ENCODE results near the gene E2F2.

E2F2 gene, protein sequence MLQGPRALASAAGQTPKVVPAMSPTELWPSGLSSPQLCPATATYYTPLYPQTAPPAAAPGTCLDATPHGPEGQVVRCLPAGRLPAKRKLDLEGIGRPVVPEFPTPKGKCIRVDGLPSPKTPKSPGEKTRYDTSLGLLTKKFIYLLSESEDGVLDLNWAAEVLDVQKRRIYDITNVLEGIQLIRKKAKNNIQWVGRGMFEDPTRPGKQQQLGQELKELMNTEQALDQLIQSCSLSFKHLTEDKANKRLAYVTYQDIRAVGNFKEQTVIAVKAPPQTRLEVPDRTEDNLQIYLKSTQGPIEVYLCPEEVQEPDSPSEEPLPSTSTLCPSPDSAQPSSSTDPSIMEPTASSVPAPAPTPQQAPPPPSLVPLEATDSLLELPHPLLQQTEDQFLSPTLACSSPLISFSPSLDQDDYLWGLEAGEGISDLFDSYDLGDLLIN

DNA sequence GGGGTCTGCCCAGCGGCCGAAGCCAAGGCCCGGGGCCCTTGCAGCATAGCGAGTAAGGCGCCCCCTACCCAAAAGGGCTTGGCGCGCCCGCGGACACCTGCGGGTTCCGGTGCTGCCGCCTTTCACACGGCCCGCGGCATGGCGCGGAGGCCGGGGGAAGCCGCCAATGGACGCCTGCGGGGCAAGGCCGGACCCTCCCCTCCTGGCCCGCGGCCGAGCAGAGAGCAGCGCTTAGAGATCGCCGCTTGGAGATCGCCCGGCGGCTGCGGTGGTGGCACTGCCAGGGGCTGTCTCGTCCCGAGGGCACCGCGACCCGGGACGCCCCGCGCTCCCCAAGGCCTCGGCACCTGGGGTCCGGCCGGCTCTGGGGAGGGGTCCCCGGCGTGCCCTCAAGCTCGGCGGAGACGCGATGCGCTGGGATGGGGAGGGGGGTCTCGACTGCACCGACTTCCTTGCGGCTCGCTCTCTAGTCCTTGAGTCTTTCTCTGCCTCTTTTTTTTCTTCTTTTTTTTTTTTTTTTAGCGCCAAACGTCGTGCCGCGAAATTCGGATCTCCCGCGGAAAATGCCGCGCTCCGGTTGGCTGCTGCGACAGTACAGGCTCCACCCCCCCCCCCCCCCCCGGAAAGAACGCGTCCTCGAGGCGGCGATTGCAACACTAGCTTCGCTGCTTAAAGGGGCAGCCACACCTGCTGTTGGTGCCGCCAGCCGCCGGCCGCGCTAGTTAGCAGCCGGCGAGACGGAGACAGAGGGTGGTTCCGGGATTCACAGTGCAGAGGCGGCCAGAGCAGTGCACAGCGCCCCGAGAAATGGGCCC, at the start of gene E2F2:
Gene E2F2 (minus strand): TSS at position 487 of the 815 bp plus-strand sequence. CDS start 440 bp downstream, at position 47.
- DNase-seq (ENCODE audit: low read depth): peak; percentile 77

DNA sequence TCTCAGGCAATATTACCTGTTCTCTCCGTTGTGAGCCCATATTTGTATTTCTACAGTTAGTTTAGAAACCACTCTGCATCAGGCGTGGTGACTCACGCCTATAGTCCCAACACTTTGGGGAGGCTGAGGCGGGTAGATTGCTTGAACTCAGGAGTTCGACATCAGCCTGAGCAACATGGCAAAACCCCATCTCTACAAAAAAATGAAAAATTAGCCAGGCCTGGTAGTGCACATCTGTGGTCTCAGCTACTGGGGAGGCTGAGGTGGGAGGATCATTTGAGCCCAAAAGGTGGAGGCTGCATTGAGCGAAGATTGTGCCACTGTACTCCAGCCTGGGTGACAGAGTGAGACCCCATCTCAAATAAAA, 47.9 kb upstream of the E2F2 start:
- DNase-seq (ENCODE audit: low read depth): no peak

DNA sequence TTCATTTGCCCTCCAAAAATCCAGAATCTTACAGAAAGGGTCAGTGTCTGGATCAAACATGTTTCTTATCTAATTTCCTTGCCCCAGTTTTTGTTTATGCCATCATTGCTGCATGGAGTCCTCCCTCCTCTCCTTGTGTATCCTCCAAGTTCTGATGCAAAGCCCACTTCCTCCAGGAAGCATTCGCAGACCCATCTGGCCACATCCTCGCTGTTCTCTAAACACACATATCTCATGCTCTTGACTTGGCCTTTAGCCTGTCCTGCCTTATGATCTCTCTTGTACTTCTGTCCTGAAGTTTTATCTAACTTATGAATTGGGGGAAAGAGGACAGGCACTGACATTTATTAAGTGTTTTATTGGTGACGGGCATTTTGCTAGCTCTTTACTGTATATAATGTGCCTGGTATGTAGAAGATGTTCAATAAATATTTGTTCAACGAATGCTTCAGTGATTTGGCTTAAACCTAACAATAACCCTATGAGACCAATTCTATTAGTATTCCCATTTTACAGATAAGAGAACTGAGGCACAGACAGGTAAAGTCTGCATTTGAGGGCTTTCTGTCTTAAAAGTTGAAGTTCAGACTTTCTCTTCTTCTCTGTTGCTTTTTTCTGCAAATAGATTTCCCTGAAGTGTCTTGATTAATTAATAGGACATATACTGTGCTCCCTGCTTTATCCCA, 47.4 kb upstream of the E2F2 start:
- no peak for DNase-seq (ENCODE audit: low read depth)

DNA sequence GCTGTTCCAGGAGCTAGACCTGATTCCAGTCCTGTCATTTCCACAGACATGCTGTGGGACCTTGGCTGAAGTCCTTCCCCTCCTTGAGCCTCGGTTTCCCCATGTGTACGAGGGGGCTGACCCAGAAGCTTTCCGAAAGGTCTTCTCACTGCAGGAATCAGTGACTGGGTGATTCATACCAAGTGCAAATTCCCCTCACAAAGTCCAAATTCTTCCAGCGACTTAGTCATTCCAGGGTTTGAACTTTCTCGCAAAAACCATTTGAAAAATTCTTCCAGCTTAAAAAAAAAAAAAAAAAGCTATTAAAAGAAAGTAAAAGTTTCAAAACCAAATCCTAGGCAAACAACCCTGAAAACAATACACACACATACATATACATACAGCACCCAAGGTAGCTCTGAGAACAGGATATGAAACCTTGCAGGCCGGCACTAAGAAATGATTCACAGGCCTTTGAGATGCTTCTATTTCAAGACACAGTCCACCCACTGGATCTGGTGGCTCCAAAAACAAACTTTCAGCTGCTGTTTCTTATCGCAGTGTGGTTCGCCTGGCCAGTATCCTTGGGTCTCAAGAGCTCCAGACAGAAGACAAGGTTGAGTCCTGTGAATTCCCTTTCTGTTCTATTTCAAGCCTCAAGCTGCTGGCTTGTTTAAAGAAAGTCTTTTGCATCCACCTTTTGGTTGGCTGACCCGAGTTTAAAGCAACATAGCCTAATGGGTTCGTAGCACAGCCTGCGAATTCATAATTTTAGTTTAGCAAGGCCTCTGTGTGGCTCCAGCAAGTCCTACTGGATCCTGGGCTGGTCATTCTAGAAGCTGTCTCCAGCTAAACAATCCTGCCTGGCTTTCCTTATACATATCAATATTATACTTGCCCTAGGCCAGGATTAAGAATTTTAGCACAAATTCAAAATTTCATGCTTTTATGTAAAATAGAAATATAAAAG, 46.3 kb upstream of the E2F2 start:
- DNase-seq (ENCODE audit: low read depth): no peak

DNA sequence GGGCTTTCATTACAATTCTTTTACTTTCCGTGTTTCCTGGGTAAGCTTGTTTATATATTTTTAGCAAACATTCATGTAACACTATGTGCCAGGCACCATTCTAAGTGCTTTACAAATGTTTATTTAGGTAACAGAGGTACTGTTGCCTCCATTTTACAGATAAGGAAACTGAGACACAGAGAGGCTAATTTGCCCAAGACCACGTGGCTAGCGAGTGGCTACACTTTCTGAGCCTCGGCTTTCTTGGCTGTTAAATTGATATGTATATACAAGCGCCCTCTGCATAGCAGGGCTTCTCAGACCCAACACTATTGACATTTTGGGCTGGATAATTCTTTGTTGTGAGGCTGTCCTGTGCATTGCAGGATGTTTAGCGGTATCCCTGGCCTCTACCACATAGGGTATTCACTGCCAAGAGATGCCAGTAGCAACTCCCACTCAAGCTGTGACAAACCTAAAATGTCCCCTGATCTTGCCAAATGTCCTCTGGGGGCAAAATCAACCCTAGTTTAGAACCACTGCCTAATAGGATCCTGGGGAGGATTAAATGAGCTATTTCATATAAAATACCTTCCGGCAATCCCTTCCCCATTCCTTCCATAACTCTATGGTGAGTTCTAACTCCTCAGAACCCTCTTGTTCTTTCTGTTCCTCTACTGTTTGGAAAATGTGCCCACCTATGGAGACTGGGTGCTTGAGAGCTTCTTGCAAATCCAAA, 45.5 kb upstream of the E2F2 start:
- DNase-seq (ENCODE audit: low read depth): no peak

DNA sequence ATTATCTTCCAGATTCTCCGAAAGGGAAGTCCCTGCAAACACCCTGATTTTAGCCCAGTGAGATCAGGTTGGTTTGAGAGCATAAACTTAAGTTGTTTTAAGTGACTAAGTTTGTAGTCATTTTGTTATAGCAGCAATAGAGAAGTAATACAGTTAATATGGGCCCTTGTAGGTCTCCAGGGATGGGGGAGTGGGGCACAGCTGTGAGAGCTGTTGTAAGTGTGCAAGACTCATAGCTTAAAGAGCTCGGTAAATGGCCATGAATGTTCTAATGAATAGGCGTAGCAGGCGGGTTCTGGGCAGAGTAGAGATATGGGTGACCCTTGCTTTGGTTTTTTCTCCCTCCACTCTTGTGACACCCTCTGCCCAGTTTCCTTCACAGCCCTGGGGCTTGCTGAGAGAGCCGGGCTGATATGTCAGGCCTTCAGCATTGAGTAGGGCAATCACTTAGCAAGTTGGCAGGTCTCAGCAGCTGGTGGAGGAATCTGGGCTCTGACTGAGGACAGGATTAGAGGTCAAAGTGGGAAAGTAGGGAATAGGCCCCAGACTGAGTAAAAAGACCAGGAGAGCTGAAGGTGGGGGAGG, 44.3 kb upstream of the E2F2 start:
- no peak for DNase-seq (ENCODE audit: low read depth)

DNA sequence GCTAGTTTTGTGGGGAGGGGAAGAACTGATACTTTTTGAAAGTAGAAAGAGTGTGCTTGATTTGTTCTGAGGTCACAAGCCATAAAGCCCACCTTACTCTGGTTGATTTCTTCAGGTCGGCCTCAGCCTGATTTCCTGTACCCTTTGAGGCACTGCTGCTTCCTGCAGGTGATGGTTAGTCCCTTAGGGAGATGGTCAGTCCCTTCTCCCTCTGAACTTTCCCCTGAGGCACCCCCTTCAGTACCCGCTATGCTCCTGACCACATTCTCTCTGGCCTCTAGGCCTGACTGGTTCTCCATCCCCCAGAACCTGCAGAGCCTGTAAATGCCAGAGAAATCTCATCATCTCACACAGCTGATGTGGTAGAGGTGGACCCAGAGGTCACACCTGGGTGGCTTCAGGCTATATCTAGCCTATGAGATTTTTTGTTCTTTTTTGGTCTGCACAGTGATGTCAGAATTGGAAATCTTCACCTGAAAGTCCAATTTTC, 43.3 kb upstream of the E2F2 start:
- no peak for DNase-seq (ENCODE audit: low read depth)

DNA sequence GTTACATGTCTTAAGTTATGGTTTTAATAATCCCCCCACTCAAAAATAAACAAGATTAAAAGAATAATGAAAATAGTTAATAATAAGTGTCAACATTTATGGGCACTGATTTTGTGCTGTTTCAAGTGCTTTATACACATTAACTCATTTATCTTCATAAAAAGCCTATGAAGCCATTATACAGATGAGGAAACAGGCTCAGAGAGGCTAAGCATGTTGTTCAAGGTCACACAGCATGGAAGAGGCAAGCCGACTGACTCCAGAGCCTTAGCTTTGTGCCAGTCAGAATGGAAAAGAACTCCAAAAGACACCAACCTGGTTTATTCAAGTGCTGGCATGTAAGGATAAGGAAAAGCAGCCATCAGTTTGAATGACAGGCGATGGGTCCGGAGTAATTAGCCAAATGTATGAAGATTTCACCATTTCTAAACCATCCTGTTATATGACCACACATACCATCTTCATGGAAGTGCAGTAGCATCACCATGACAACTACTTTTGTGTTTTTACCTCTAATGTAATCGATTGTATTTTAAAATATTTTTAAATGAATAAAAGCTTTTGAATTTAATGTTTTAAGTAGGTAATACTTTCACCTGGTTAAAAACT, 42.6 kb upstream of the E2F2 start:
- DNase-seq (ENCODE audit: low read depth): no peak

DNA sequence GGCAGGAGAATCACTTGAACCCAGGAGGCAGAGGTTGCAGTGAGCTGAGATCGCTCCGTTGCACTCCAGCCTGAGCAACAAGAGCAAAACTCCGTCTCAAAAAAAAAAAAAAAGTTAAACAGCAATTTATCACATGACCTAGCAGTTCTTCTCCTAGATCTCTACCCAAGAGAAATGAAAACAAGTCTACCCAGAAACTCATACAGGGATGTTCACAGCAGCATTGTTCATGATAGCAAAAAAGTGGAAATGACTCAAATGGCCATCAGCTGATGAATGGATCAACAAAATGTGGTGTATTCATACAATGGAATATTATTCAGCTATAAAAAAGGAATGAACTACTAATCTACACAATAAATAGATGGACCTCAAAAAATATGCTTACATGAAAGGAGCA, 40.4 kb upstream of the E2F2 start:
- DNase-seq (ENCODE audit: low read depth): no peak

DNA sequence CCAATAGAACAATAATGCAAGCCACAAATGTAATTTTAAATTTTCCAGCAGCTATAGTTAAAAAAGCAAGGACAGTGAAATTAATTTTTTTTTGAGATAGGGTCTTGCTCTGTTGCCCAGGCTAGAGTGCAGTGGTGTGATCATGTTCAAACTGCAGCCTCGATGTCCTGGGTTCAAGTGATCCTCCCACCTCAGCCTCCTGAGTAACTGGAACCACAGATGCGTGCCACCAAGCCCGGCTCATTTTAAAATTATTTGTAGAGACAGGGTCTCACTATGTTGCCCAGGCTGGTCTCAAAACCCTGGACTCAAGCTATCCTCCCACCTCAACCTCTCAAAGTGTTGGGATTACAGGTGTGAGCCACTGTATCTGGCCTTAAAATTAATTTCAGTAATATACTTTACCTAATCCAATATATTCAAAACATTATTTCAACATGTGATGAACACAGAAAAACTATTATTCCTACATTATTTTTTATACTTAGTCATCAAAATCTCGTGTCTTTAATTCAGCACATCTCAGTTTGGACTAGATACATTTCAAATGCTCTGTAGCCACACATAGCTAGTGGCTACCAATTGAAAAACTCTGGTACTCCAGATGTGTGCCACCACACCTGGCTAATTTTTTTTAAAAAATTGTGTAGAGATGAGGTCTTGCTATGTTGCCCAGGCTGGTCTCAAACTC, 39.1 kb upstream of the E2F2 start:
- DNase-seq (ENCODE audit: low read depth): no peak

DNA sequence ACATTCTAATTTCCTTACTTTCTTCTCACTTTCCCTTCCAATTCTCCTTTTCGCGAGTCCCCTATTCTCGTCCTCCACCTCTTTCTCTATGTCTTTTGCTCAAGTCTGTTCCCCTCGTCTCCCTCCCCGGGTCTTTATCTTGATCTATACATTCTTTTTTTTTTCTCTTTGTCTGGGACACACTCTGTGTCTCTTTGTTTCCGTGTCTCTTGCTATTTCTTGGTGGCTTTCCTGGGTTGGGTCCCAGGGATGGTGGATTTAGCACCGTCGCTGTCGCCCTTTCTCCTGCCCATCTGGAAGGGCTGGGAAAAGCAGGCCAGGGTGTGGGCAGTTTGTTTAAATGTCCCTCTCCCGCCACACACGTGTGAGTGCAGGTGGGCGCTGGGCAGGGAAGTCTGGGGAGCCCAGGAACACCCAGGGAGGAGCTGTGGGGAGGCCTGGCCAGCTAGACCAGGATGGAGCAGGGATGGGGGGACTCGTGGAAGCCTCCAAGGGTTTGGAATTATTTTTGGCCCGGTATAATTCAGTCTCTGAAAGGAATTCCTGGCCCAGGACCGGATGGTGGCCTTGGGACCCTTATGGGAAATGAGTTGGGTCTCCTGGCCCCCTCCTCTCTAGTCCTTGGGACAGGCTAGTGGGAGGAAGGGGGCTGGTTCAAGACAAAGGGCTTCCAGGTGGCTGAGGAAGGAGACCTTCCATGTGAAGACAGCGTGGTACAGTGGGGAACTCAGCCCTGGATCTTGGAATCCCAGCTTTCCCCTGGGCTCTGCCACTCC, 37.8 kb upstream of the E2F2 start:
- DNase-seq (ENCODE audit: low read depth): no peak

DNA sequence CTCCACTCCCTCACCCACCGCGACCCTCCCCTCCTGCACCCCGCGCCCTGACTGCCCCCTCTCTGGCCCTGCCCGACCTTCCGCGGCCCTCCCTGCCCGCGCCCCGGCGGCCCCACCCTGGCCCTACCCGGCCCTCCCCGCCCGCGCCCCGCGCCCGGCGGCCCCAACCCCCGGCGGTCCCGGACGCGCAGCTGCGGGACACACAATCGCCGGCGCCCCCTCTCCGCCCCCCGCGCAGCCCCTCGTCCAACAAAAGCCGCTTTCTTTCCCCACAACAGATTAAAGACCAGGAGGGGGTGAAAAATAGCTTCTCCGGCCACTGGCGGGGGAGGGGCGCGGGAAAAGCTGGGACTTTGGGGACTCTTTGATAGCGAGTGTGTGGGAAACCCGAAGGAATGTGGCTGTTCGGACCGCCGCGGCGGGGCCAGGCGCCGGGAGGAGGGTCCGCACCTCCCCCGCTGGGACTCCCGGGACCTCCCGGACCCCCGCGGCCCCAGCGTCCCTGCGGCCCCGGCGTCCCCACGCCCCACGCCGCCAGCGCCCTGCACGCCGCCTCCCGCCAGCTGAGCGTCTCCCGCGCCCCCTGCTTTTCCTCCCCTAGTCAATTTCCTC, 37.1 kb upstream of the E2F2 start:
- no peak for DNase-seq (ENCODE audit: low read depth)

DNA sequence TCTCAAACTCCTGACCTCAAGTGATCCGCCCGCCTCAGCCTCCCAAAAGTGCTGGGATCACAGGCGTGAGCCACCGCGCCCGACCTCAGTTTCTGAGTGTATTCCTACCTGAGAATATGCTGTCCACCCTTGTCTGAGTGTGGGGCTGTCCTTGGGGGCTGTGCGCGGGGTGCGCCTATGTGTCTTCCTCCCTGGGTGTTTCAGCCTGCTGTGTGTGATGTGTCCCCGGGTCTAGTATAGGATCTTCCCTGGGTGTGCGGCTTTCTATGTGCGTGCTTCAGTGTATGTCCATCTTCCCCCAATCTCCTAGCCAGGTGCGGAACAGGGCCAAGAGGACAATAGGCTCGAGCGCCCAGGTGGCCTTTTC, 36.6 kb upstream of the E2F2 start:
- no peak for DNase-seq (ENCODE audit: low read depth)

DNA sequence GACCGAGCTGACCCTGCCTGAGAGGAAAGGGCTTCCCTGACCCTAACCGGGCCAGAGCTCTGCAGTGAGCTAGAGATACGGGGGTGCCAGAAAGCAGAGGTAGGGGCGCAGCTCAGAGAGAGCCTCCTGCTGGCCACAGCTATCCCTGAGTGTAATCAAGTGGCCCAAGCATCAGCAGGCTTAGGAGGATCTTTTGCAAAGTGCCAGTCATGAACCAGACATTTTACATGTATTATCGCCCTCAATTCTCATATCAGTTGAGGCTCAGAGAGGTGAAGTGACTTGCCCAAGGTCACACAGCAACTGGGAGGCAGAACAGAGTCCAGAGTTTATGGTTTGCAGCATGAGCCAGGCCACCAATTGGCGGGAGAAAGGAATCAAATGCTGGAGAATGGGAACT, 35.3 kb upstream of the E2F2 start:
- DNase-seq (ENCODE audit: low read depth): no peak

DNA sequence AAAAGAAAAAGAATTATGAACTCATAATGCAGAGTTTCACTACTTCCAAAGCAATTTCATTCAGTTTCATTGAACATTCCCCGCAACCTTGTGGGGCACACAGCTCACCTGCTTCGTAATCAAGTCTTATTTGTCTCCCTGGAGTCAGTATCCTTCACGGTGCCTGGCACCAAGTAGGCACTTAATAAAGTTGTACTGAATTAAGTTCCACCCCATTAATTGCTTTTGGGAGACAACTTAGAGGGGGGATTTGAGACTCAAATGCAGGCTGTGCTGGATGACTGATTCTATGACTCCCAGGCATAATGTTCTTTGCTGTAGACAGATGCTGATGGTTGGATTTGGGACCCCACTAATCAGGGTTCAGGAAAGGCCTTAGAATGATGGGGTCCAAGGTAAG, 34.7 kb upstream of the E2F2 start:
- no peak for DNase-seq (ENCODE audit: low read depth)

DNA sequence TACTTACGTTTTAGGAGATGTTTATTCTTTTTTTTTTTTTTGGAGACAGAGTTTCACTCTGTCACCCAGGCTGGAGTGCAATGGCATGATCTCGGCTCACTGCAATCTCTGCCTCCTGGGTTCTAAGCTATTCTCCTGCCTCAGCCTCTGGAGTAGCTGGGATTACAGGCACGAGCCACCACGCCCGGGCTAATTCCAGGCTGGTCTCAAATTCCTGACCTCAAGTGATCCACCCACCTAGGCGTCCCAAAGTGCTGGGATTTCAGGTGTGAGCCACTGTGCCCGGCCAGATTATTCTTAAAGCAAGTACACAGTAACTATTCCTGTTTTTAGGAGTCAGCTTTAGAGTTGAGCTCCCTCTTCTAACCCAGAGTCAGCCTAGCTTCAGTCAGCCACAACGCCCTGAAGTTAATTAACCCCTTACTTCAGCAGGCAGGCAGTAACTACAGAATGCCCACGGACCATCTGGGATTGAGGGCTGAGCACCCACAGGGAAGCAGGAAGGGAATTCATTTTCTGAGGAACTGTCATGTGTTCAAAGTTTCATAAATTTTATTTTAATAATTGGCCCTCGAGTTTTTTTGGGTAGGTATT, 33.6 kb upstream of the E2F2 start:
- no peak for DNase-seq (ENCODE audit: low read depth)

DNA sequence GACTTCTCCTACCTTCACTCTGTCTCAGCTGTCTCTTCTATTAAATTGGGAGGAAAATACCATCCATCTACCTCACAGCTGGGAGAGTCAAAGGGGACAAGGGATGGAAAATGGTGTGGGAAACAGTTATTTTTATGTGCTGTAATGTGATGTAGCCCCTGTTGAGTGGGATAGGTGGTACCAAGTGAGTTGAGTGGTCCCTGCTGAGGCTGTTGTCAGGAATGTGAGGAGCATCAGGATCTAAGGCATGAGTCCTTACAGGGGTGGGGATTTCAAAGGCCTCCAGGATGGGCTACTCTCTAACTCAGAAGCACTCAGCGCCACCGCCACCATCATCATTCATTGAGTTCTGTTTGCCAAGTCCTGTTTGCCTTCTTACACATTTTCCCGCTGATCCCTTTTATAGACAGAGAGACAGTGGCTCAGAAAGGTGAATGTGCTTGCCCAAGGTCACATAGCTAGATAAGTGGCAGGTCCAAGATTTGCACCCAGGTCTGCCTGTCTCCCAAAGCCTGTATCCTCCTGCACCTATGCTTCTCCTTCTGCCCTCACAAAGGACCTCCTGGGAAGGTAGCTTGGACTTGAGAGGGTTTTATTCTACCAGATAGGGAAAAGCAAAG, 32.8 kb upstream of the E2F2 start:
- no peak for DNase-seq (ENCODE audit: low read depth)

Data from activated T-cell treated with anti-CD3 and anti-CD28 coated beads for 1 hour (primary cell).